Thyroid gland (tissue), 4 donors: ENCODE data around the gene DCTN1.

ENCODE experiments used
- POLR2A ChIP-seq, 2 donors: fragments of 450-650 bp; IDR thresholded peaks; one replicate each; pipeline ENCODE4 v1.6.1; 2017; ENCODE audit warnings: antibody characterized with exemption in 2 of 2, mild to moderate bottlenecking in 2 of 2, moderate library complexity in 1 of 2
- TF ChIP-seq, protein P1 (sequence below), 6 experiments: fragments of 200-600 bp in 3 of 6; fragments of 450-650 bp in 3 of 6; sonication (generic) in 3 of 6; IDR thresholded peaks; one replicate each; pipeline ENCODE4 v1.5.1; 2016 to 2019; ENCODE audit warnings: antibody characterized with exemption in 6 of 6, mild to moderate bottlenecking in 2 of 6, inconsistent platforms in 1 of 6, moderate library complexity in 1 of 6

DNA sequence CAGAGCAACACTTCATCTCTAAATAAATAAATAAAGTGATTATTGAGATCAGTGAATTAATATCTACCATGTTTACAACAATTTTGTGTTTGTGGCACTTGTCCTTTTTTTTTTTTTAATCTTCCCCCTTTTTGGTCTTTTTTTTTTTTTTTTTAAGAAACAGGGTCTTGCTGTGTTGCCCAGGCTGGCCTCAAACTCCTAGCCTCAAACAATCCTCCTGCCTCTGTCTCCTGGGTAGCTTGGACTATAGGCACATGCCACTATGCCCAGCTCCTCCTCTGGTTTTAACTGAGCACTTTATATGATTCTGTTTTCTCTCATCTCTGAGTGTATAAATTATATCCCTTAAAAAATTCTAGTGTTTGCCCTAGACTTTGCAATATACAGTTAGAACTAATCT, 67.2 kb downstream of the DCTN1 start:
- TF ChIP-seq, protein P1, sequence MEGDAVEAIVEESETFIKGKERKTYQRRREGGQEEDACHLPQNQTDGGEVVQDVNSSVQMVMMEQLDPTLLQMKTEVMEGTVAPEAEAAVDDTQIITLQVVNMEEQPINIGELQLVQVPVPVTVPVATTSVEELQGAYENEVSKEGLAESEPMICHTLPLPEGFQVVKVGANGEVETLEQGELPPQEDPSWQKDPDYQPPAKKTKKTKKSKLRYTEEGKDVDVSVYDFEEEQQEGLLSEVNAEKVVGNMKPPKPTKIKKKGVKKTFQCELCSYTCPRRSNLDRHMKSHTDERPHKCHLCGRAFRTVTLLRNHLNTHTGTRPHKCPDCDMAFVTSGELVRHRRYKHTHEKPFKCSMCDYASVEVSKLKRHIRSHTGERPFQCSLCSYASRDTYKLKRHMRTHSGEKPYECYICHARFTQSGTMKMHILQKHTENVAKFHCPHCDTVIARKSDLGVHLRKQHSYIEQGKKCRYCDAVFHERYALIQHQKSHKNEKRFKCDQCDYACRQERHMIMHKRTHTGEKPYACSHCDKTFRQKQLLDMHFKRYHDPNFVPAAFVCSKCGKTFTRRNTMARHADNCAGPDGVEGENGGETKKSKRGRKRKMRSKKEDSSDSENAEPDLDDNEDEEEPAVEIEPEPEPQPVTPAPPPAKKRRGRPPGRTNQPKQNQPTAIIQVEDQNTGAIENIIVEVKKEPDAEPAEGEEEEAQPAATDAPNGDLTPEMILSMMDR (IDR thresholded peaks at IDR 0.05), result no peak
- no peak for TF ChIP-seq POLR2A (IDR thresholded peaks at IDR 0.05)
